Progenitor cell of endocrine pancreas (in vitro differentiated cells): ENCODE results near the gene SERINC5. TPM values are rescaled to one million over a fixed set of nuclear protein-coding genes. Genes with fewer than 3 reads are reported as not detected.
A peak's percentile ranks its signal among the peaks of the same experiment; 100 is the strongest.

Experiments
- DNase-seq: peaks from one replicate; pipeline ENCODE4 v3.0.0; 2021; ENCODE audit warnings: low spot score; ENCODE audit not compliant: unreplicated experiment
- H3K27ac Mint-ChIP-seq: 2 replicates; pipeline ENCODE4 v1.8.0; 2021; ENCODE audit warnings: mild to moderate bottlenecking, moderate library complexity, mixed read lengths
- H3K27me3 Mint-ChIP-seq: 2 replicates; pipeline ENCODE4 v1.8.0; 2021; ENCODE audit warnings: mixed read lengths
- H3K36me3 Mint-ChIP-seq: 2 replicates; pipeline ENCODE4 v1.8.0; 2022; ENCODE audit warnings: mixed read lengths; ENCODE audit not compliant: insufficient read depth
- H3K4me1 Mint-ChIP-seq: 2 replicates; pipeline ENCODE4 v1.8.0; 2021; ENCODE audit warnings: low read depth, mixed read lengths
- H3K4me3 Mint-ChIP-seq: 2 replicates; pipeline ENCODE4 v1.8.0; 2021; ENCODE audit warnings: low read depth, mild to moderate bottlenecking, moderate library complexity, mixed read lengths
- H3K9me3 Mint-ChIP-seq: 2 replicates; pipeline ENCODE4 v1.8.0; 2021; ENCODE audit warnings: low read depth, mixed read lengths
- total RNA-seq: library from RNA; stranded (reverse); gene quantifications from 2 replicates; pipeline ENCODE4 v1.2.1, GENCODE V29; 2021
- TF ChIP-seq, protein P1 (sequence below): fragments of 200-600 bp; sonication (generic); IDR thresholded peaks from one replicate; pipeline ENCODE4 v1.5.0; 2021; ENCODE audit warnings: antibody characterized with exemption, mild to moderate bottlenecking; ENCODE audit not compliant: unreplicated experiment

Gene SERINC5
- total RNA-seq, 1 donor from 2014 or later: 198 TPM

GRCh38 chr5:80152778-80153177 is 103.1 kb downstream of the SERINC5 start:
- H3K27ac Mint-ChIP-seq: no peak overlapping the region
- no peak overlapping the region for H3K4me3 Mint-ChIP-seq
- H3K36me3 Mint-ChIP-seq: peaks cover 50% of the 10 kb centered on the region
- H3K27me3 Mint-ChIP-seq: no peaks in the 10 kb centered on the region
- DNase-seq: no peak
- no peaks in the 10 kb centered on the region for H3K9me3 Mint-ChIP-seq
- TF ChIP-seq, protein P1, sequence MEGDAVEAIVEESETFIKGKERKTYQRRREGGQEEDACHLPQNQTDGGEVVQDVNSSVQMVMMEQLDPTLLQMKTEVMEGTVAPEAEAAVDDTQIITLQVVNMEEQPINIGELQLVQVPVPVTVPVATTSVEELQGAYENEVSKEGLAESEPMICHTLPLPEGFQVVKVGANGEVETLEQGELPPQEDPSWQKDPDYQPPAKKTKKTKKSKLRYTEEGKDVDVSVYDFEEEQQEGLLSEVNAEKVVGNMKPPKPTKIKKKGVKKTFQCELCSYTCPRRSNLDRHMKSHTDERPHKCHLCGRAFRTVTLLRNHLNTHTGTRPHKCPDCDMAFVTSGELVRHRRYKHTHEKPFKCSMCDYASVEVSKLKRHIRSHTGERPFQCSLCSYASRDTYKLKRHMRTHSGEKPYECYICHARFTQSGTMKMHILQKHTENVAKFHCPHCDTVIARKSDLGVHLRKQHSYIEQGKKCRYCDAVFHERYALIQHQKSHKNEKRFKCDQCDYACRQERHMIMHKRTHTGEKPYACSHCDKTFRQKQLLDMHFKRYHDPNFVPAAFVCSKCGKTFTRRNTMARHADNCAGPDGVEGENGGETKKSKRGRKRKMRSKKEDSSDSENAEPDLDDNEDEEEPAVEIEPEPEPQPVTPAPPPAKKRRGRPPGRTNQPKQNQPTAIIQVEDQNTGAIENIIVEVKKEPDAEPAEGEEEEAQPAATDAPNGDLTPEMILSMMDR: no peak
- peaks cover 45% of the 10 kb centered on the region for H3K4me1 Mint-ChIP-seq

- DNase-seq: no peak
- Mint-ChIP-seq H3K9me3 (no peaks in the 10 kb centered on the region), H3K27ac (peak overlapping the region; percentile 78), H3K27me3 (no peaks in the 10 kb centered on the region), H3K4me3 (no peak overlapping the region), H3K36me3 (peaks cover 50% of the 10 kb centered on the region), H3K4me1 (peaks cover 43% of the 10 kb centered on the region)
- TF ChIP-seq, protein P1: no peak
Observed at GRCh38 chr5:80151890-80152289, 104.0 kb downstream of the SERINC5 start.

DNA sequence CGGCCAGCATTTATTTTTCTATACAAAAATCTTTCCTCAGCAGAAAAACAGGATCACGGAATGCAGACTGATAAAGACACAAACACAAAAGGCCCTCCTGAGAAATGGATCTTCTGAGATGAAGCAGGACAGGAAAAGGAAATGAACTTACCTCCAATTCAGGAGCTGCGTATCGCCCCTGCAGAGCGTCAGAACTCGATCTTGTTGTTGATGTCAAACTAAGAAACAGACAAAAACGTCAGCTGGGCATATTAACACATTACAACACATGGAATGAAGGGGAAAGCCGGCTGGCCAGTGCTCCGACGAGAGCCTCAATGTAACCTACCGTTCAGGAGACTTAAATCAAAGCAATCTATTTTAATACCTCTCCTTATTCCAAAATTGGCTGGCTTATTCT is 105.1 kb downstream of the SERINC5 start:
- H3K27me3 Mint-ChIP-seq: no peaks in the 10 kb centered on the region
- H3K4me3 Mint-ChIP-seq: no peak overlapping the region
- peak overlapping the region; percentile 78 for H3K27ac Mint-ChIP-seq
- H3K9me3 Mint-ChIP-seq: no peaks in the 10 kb centered on the region
- no peak for DNase-seq
- TF ChIP-seq, protein P1: no peak
- H3K36me3 Mint-ChIP-seq: peaks cover 51% of the 10 kb centered on the region
- peaks cover 37% of the 10 kb centered on the region for H3K4me1 Mint-ChIP-seq

DNA sequence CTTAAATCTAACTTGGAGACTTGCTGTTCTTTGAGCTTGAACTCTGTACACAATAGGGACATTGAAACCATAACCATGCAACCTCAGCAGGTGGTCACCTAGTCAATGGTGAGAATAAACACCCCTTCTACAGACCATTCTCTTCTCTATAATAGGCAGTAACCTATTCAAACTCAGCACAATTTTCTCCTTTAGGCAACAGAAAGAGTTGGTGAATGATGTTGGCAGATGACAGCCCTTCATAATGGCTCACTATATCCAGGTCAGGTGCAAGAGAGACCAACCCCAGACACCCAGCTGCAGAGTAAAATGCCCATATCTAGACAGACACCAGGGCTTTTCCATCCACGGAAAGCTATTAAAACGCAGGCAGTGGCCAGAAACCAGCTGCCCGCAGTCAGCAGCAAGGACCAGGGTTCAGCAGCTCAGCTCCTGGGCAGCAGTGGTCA is 106.7 kb downstream of the SERINC5 start:
- TF ChIP-seq, protein P1: no peak
- Mint-ChIP-seq H3K27ac (peak overlapping the region; percentile 59), H3K27me3 (no peaks in the 10 kb centered on the region), H3K4me1 (peaks cover 32% of the 10 kb centered on the region), H3K9me3 (no peaks in the 10 kb centered on the region), H3K36me3 (peaks cover 51% of the 10 kb centered on the region), H3K4me3 (no peak overlapping the region)
- no peak for DNase-seq

GRCh38 chr5:80147119-80147815 is 108.6 kb downstream of the SERINC5 start:
- H3K27me3 Mint-ChIP-seq: no peaks in the 10 kb centered on the region
- TF ChIP-seq, protein P1: no peak
- DNase-seq: no peak
- peaks cover 59% of the 10 kb centered on the region for H3K36me3 Mint-ChIP-seq
- no peak overlapping the region for H3K4me3 Mint-ChIP-seq
- peaks cover 30% of the 10 kb centered on the region for H3K4me1 Mint-ChIP-seq
- no peaks in the 10 kb centered on the region for H3K9me3 Mint-ChIP-seq
- peak overlapping the region; percentile 84 for H3K27ac Mint-ChIP-seq
